ENCODE results near the gene ELOVL6. TPM values are rescaled to one million over a fixed set of nuclear protein-coding genes. Genes with fewer than 3 reads are reported as not detected.
"Not testable (repeated sequence)": the region's sequence is repeated elsewhere in the genome, so short reads cannot be mapped to it uniquely, and the experiment has no call there.

Gene ELOVL6
- polyA plus RNA-seq, 1 donor, result 14.1 TPM

GRCh38 chr4:110164856-110165255 is 33.6 kb downstream of the ELOVL6 start:
- Histone ChIP-seq H3K4me1 (ENCODE audit: control insufficient read depth, insufficient read depth, low read length) (peaks cover 5% of the 10 kb centered on the region), H3K4me3 (ENCODE audit: low read length) (no peak overlapping the region), H3K27ac (ENCODE audit: low read length) (no peak overlapping the region), H3K36me3 (ENCODE audit: control insufficient read depth, insufficient read depth, low read length) (no peaks in the 10 kb centered on the region), H3K27me3 (ENCODE audit: control insufficient read depth, insufficient read depth, low read length) (no peaks in the 10 kb centered on the region), H3K9me3 (ENCODE audit: control insufficient read depth, low read depth, low read length) (peaks cover 3% of the 10 kb centered on the region)
- WGBS (ENCODE audit: insufficient coverage, low lambda C conversion rate), result no CpG with 5 or more reads among the region's 2 CpGs
- no peak for DNase-seq

- WGBS (ENCODE audit: insufficient coverage, low lambda C conversion rate), result 80% methylated on average over 2 of the region's 5 CpGs
- Histone ChIP-seq H3K4me1 (ENCODE audit: control insufficient read depth, insufficient read depth, low read length) (peaks cover 5% of the 10 kb centered on the region), H3K9me3 (ENCODE audit: control insufficient read depth, low read depth, low read length) (peaks cover 3% of the 10 kb centered on the region), H3K27ac (ENCODE audit: low read length) (no peak overlapping the region), H3K36me3 (ENCODE audit: control insufficient read depth, insufficient read depth, low read length) (no peaks in the 10 kb centered on the region), H3K4me3 (ENCODE audit: low read length) (no peak overlapping the region), H3K27me3 (ENCODE audit: control insufficient read depth, insufficient read depth, low read length) (no peaks in the 10 kb centered on the region)
- DNase-seq, result no peak
These were observed 34.2 kb downstream of the ELOVL6 start for GRCh38 chr4:110164251-110164650.

GRCh38 chr4:110163327-110164069 is 34.9 kb downstream of the ELOVL6 start:
- Histone ChIP-seq H3K9me3 (ENCODE audit: control insufficient read depth, low read depth, low read length) (peaks cover 3% of the 10 kb centered on the region), H3K27ac (ENCODE audit: low read length) (no peak overlapping the region), H3K27me3 (ENCODE audit: control insufficient read depth, insufficient read depth, low read length) (no peaks in the 10 kb centered on the region), H3K4me1 (ENCODE audit: control insufficient read depth, insufficient read depth, low read length) (peaks cover 5% of the 10 kb centered on the region), H3K36me3 (ENCODE audit: control insufficient read depth, insufficient read depth, low read length) (no peaks in the 10 kb centered on the region), H3K4me3 (ENCODE audit: low read length) (no peak overlapping the region)
- no peak for DNase-seq
- WGBS (ENCODE audit: insufficient coverage, low lambda C conversion rate), result no CpG with 5 or more reads among the region's 4 CpGs

- H3K27ac ChIP-seq (ENCODE audit: low read length), result no peak overlapping the region
- H3K4me3 ChIP-seq (ENCODE audit: low read length), result no peak overlapping the region
- no peaks in the 10 kb centered on the region for H3K36me3 ChIP-seq (ENCODE audit: control insufficient read depth, insufficient read depth, low read length)
- no peaks in the 10 kb centered on the region for H3K27me3 ChIP-seq (ENCODE audit: control insufficient read depth, insufficient read depth, low read length)
- DNase-seq, result no peak
- peaks cover 4% of the 10 kb centered on the region for H3K4me1 ChIP-seq (ENCODE audit: control insufficient read depth, insufficient read depth, low read length)
- H3K9me3 ChIP-seq (ENCODE audit: control insufficient read depth, low read depth, low read length), result peaks cover 3% of the 10 kb centered on the region
These were observed 37.8 kb downstream of the ELOVL6 start for GRCh38 chr4:110160618-110161017.

- H3K27me3 ChIP-seq (ENCODE audit: control insufficient read depth, insufficient read depth, low read length), result no peaks in the 10 kb centered on the region
- no peak for DNase-seq
- H3K36me3 ChIP-seq (ENCODE audit: control insufficient read depth, insufficient read depth, low read length), result no peaks in the 10 kb centered on the region
- H3K27ac ChIP-seq (ENCODE audit: low read length), result no peak overlapping the region
- no peak overlapping the region for H3K4me3 ChIP-seq (ENCODE audit: low read length)
- peaks cover 3% of the 10 kb centered on the region for H3K9me3 ChIP-seq (ENCODE audit: control insufficient read depth, low read depth, low read length)
- WGBS (ENCODE audit: insufficient coverage, low lambda C conversion rate), result 100% methylated on average over 4 of the region's 4 CpGs
- no peaks in the 10 kb centered on the region for H3K4me1 ChIP-seq (ENCODE audit: control insufficient read depth, insufficient read depth, low read length)
These were observed 38.9 kb downstream of the ELOVL6 start for GRCh38 chr4:110159541-110159940.

GRCh38 chr4:110157580-110157979 is 40.8 kb downstream of the ELOVL6 start:
- H3K27me3 ChIP-seq (ENCODE audit: control insufficient read depth, insufficient read depth, low read length), result no peaks in the 10 kb centered on the region
- H3K27ac ChIP-seq (ENCODE audit: low read length), result no peak overlapping the region
- no peaks in the 10 kb centered on the region for H3K4me1 ChIP-seq (ENCODE audit: control insufficient read depth, insufficient read depth, low read length)
- no peak overlapping the region for H3K4me3 ChIP-seq (ENCODE audit: low read length)
- H3K9me3 ChIP-seq (ENCODE audit: control insufficient read depth, low read depth, low read length), result peaks cover 3% of the 10 kb centered on the region
- H3K36me3 ChIP-seq (ENCODE audit: control insufficient read depth, insufficient read depth, low read length), result no peaks in the 10 kb centered on the region
- WGBS (ENCODE audit: insufficient coverage, low lambda C conversion rate), result no CpG with 5 or more reads among the region's 3 CpGs
- DNase-seq, result no peak

GRCh38 chr4:110157166-110157565 is 41.2 kb downstream of the ELOVL6 start:
- 100% methylated on average over 1 of the region's 5 CpGs for WGBS (ENCODE audit: insufficient coverage, low lambda C conversion rate)
- H3K9me3 ChIP-seq (ENCODE audit: control insufficient read depth, low read depth, low read length); DNase-seq; H3K36me3 ChIP-seq (ENCODE audit: control insufficient read depth, insufficient read depth, low read length); H3K4me3 ChIP-seq (ENCODE audit: low read length); H3K27ac ChIP-seq (ENCODE audit: low read length); H3K4me1 ChIP-seq (ENCODE audit: control insufficient read depth, insufficient read depth, low read length); H3K27me3 ChIP-seq (ENCODE audit: control insufficient read depth, insufficient read depth, low read length): not testable (repeated sequence)

- no peak overlapping the region for H3K27ac ChIP-seq (ENCODE audit: low read length)
- H3K27me3 ChIP-seq (ENCODE audit: control insufficient read depth, insufficient read depth, low read length), result no peaks in the 10 kb centered on the region
- no peaks in the 10 kb centered on the region for H3K36me3 ChIP-seq (ENCODE audit: control insufficient read depth, insufficient read depth, low read length)
- no peak for DNase-seq
- WGBS (ENCODE audit: insufficient coverage, low lambda C conversion rate), result 100% methylated on average over 1 of the region's 6 CpGs
- no peaks in the 10 kb centered on the region for H3K9me3 ChIP-seq (ENCODE audit: control insufficient read depth, low read depth, low read length)
- H3K4me1 ChIP-seq (ENCODE audit: control insufficient read depth, insufficient read depth, low read length), result no peaks in the 10 kb centered on the region
- no peak overlapping the region for H3K4me3 ChIP-seq (ENCODE audit: low read length)
These were observed 42.0 kb downstream of the ELOVL6 start for GRCh38 chr4:110156442-110156841.

- Histone ChIP-seq H3K9me3 (ENCODE audit: control insufficient read depth, low read depth, low read length) (no peaks in the 10 kb centered on the region), H3K27ac (ENCODE audit: low read length) (no peak overlapping the region), H3K36me3 (ENCODE audit: control insufficient read depth, insufficient read depth, low read length) (no peaks in the 10 kb centered on the region), H3K4me3 (ENCODE audit: low read length) (no peak overlapping the region), H3K27me3 (ENCODE audit: control insufficient read depth, insufficient read depth, low read length) (no peaks in the 10 kb centered on the region), H3K4me1 (ENCODE audit: control insufficient read depth, insufficient read depth, low read length) (no peaks in the 10 kb centered on the region)
- no CpG with 5 or more reads among the region's 4 CpGs for WGBS (ENCODE audit: insufficient coverage, low lambda C conversion rate)
- no peak for DNase-seq
These were observed 42.8 kb downstream of the ELOVL6 start for GRCh38 chr4:110155654-110156053.

GRCh38 chr4:110154582-110154981 is 43.8 kb downstream of the ELOVL6 start:
- Histone ChIP-seq H3K9me3 (ENCODE audit: control insufficient read depth, low read depth, low read length) (no peaks in the 10 kb centered on the region), H3K27me3 (ENCODE audit: control insufficient read depth, insufficient read depth, low read length) (no peaks in the 10 kb centered on the region), H3K27ac (ENCODE audit: low read length) (no peak overlapping the region), H3K36me3 (ENCODE audit: control insufficient read depth, insufficient read depth, low read length) (no peaks in the 10 kb centered on the region), H3K4me1 (ENCODE audit: control insufficient read depth, insufficient read depth, low read length) (no peaks in the 10 kb centered on the region), H3K4me3 (ENCODE audit: low read length) (no peak overlapping the region)
- no CpG with 5 or more reads among the region's 1 CpG for WGBS (ENCODE audit: insufficient coverage, low lambda C conversion rate)
- no peak for DNase-seq

- Histone ChIP-seq H3K4me1 (ENCODE audit: control insufficient read depth, insufficient read depth, low read length) (no peaks in the 10 kb centered on the region), H3K4me3 (ENCODE audit: low read length) (no peak overlapping the region), H3K27me3 (ENCODE audit: control insufficient read depth, insufficient read depth, low read length) (no peaks in the 10 kb centered on the region), H3K27ac (ENCODE audit: low read length) (no peak overlapping the region), H3K36me3 (ENCODE audit: control insufficient read depth, insufficient read depth, low read length) (no peaks in the 10 kb centered on the region), H3K9me3 (ENCODE audit: control insufficient read depth, low read depth, low read length) (no peaks in the 10 kb centered on the region)
- no peak for DNase-seq
- WGBS (ENCODE audit: insufficient coverage, low lambda C conversion rate), result no CpG with 5 or more reads among the region's 5 CpGs
These were observed 46.0 kb downstream of the ELOVL6 start for GRCh38 chr4:110152386-110152785.

Measured in large intestine (tissue), 3 donors.